NCI-H510A treated with DMSO at 0.1 percent for 48 hours (cell line): ENCODE measurements around the gene PAIP2.
"Not testable (repeated sequence)": the region's sequence is repeated elsewhere in the genome, so short reads cannot be mapped to it uniquely, and the experiment has no call there.

Source experiments
- DNase-seq: peaks from one replicate; lab custom pipeline; 2025; lab: John Stamatoyannopoulos, UW

The PAIP2 gene

DNA sequence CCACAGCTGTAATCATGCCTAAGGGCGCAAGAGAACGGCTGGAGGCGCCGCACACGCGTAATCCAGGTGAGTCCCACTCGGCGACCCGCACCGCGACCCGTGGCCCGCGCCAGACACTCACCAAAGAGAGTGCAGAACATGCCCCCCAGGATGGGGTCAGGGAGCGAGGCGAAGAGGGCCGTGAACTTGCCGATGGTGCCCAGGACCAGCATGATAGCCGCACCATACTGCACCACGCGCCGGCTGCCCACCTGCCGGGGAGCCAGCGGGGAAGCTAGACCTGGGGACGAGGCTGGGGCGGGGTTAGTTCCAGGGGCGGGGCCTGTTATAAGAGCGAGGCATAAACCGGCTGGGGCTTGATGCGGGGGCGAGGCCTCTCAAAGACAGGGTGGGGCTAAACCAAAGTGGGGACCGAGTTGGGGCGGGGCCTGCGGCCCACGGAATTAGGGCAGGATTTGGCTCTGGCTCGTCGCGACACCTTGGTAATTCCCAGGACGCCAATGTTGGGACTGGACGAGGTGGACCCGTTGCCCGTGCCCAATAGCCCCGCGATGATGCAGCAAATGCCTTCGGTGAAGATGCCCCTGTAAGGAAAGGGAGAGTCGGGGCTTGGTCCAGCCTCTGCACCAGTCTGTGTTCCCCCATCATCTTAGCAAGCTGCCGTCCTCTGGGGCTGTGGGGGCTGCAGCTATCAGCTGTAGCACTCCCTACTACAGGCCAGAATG, 36.6 kb downstream of the PAIP2 start:
- DNase-seq: no peak

DNA sequence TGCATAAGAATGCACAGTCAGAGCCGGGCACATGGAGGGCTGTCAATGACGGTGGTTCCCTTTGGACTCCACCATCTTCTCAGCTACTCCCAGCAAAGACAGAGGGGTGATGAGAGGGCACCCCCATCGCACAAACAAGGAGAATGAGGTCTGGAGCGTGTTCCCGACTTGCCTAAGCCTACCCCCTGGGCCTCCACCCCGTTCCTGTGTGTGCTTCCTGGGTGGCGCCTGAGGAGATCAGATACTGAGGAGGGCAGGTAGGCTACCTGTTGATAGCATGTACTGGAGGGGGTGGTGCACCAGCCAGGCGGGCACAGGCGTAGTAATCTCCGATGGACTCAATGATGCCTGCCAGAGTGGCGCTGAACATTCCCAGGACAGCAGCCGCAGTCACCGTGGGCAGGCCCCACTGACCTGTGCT, 37.3 kb downstream of the PAIP2 start:
- no peak for DNase-seq

DNA sequence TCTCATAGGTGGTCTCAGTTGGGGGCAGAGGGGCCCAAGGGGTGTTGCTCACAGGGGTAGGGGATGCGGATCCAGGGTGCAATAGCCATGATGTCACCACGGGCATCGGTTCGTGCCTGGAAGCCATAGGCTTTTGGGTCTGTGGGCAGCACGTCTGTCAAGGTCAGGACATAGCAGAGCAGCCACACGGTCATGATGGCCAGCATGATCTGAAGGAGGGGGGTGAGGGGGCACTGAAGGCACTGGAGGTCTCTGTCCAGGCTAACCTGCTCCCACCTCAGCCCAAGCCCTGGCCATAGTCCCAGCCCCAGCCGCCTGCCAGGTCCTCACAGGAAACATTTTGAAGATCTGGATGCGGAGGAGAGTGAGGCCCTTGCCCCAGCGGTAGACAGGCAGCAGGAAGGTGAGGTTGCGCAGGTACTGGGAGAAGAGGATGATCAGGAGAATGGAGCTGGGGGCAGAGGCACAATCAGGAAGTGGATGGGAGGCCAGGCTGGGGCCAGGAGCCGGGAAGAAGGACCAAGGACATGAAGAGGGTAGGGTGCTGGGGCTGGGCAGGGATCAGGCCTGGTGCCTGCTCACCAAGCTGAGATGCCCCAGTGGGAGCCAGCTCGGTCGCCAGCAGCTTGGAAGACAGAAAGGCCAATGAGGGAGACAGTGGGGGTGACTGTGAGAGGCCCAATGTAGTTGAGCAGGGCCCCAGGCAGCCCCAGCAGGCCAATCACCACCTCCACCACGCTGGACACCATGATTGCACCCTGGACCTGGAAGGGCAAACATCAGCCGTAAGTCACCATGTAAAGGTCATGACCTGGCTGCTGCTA, 38.2 kb downstream of the PAIP2 start:
- no peak for DNase-seq

DNA sequence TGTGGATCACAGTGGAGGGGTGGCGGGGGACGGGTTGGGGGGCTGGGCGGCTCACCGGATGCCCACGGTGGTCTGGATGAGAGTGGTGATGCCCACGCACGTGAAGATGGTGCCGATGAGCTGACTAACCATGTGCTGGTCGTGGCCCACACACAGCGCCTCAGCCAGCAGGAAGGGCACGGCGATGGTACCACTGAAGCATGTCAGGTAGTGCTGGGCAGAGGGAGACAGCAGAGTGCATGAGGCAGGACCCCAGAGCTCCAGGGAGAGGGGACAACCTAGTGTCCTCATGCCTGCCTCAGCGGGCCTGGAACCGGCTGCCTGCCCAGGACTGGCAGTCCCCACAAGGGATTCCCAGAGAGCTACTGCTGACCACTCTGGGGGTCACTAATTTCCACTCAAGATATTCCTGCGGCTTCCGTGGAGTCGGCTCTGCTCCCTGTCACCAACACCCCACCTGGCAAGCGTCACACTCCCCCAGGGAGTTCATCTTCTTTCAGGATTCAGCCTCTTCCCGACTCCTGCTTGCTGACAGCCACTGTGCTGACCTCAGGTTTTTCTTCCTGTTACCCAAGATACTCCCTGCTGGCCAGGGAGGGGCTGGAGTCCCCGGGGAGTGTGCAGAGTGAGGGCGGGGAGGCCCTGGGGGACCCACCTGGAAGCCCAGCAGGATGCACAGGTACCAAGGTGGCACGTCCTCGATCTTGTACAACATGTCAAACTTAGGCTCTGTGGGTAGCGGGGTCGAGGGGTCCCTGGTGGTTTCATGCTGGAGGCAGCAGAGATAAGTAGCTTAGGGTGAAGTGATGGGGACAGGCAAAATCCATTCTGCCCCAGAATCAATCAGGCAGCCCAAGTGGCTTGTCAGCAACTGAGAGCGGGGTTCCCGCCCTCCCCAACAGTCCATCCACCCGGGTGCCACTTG, 40.4 kb downstream of the PAIP2 start:
- DNase-seq: no peak

DNA sequence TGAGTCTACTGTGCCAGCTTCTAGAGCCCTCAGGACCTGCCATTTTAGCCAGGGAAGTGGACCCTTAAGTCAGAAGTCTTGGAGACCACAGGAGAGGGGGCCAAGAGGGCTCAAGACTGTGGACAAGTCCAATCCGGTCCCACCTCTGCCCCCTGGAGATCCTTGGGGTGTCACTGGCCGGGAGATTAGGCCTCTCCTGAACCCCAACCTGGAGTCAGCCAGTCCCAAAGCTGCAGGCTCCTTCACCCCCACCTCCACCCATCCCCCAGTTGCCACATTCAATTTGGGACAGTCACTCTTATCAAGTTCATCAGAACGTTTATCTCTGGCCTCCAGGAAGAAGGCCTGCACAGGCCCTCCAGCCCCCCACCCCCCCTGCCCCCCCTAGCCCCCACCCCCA, 41.2 kb downstream of the PAIP2 start:
- DNase-seq: no peak

DNA sequence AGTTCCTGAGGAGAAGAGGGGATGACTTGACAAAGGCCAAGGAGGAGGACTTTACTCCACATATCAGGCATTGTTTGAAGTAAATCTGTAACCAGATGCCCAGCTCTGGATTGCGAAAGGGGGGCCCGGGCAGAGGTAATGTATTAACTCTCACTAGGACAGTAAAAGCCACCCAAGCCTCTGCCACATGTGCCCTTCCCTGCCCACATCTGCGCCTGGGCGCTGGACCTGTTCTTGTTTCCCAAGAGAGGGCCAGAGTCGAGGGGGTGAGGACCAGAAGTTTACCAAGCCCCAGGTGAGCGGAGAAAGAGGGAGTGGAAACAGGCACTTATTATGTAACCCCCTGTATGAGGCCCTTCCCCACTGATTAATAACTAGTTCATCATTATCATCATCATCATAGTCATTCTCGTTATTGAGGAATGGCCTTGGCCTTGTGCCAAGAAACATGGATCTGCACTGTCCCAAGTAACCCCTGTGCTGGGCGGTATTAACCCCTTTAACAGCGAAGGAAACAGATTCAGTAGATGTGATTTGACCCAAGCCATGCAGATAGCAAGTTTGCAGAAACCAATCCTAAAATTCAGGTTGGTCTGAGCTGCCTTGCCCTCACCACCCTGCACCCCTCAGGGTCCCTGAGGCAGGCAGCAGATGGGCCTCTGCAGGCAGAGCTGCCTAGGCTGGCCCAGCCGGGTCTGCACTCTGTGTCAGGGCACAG, 41.8 kb downstream of the PAIP2 start, which contains the start of gene SLC23A1:
Gene SLC23A1, minus strand, starts transcription at position 23 of the 718 bp plus-strand sequence. CDS start 44 bp downstream, outside the sequence.
- no peak for DNase-seq

DNA sequence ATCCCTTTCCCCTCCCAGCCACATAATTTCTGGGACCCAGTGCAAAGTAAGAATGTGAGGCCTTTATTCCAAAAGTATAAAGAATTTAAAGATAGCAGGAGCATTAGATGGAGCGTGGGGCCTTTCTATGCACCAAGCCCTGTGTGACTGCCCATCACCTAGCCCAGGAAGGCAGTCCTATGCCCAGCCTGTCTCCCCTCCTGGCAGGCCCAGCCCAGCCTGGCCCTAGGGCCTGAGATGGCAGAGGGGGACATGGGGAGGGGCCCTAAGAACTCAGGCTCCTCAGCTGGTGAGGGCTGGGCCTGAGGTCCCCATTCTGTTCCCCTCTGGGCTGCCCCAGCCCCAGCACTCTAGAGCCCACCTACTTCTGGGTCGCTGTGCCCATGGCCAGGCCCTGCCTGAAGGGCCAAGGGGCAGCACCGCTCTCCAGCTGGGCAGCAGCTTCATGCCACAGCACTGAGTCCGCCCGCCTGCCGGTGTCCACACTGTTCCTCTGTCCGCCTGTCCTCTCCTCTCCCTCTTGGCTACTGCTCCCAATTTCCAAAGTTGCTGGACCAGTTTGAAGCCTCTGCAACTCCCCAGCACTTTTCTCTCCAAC, 42.4 kb downstream of the PAIP2 start:
- no peak for DNase-seq

DNA sequence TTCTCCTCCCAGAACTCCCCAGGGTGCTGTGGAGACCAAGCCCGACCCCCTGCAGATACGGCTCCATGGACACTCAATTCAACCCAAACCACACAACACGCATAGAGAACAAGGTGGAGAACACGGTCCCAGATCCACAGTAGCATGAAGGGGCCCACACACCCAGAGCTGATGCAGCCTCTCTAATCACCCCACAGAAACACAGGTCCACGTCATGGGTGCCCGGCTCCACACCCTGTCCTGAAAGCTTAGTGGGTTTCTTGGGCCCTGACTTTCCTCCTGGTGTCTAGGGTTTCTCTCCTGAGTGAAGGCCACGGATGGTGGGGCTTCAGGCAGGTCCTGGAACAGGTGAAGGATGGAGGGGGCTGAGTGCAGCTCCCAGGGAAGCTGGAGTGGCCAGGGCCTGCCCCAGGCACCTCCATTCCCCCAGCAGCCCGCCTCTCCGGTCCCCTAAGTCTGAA, 43.0 kb downstream of the PAIP2 start:
- DNase-seq: no peak

DNA sequence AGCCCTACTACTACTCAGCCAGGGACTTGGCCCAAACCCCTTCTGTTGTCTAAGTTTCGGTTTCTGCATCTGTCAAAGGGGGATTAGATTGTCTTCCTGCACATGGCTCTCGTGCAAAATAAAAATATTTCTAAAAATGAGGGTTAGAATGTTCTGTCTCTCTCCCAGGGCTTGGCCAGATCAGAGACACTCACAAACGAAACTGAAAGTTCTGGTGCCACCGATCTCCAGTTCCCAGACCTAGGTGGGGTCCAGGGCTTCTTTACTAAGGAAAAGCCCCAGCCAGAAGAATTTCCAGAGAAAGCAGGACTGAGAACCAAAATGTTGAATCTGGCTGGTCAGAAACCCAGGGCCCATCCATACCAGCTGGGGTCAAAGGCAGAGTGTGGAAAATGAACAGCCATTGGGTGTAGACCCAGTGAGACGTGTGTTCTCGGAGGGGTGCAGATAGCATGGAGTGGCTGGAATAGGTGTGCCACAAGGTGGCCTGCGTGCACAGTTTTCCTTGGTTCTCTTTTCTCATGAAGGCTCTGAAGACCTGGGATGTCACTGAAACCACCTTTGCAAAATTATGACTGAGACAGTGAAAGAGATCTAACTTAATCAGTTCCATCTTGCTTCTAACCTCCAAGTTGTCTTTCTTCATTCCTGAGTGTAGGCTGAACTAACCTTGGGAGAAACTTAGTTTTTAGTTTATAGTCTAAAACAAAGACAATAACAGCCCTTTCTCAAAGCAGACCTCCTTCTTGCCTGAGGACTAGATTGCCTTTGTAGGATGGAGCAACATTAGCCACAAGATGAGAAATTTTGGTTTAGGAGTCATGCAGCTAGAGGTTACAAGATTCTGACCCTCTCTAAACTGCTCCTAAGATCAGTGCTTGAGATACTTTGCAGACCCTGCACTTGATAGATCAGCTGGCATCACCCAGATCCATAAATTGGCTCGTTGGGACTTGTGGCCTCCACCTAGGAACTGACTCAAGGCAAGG, 43.7 kb downstream of the PAIP2 start:
- no peak for DNase-seq

DNA sequence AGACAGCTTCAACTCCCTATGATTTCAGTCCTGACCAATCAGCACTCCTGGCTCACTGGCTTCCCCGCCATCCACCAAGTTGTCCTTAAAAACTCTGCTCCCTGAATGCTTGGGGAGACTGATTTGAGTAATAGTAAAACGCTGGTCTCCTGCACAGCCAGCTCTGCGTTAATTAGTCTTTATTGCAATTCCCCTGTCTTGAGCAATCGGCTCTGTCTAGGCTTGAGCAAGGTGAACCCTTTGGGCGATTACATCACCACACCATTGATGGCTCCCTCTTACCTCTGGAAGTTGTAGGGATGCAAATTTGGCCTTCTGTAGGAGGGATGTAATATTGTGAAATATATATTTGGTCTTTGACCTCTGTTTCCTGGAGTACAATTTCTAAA, 44.4 kb downstream of the PAIP2 start:
- no peak for DNase-seq

DNA sequence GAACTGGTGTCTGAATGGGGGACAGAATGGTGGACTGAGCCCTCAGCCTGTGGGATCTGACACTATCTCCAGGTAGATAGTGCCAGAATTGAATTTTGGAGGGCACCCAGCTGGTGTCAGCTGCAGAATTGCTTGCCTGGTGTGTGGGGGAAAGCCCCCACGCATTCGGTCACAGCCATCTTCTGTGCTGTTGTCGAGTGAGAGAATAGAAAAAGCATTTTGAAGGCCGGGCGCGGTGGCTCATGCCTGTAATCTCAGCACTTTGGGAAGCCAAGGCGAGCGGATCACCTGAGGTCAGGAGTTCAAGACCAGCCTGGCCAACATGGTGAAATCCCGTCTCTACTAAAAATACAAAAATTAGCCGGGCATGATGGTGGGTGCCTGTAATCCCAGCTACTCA, 45.3 kb downstream of the PAIP2 start:
- DNase-seq: not testable (repeated sequence)

DNA sequence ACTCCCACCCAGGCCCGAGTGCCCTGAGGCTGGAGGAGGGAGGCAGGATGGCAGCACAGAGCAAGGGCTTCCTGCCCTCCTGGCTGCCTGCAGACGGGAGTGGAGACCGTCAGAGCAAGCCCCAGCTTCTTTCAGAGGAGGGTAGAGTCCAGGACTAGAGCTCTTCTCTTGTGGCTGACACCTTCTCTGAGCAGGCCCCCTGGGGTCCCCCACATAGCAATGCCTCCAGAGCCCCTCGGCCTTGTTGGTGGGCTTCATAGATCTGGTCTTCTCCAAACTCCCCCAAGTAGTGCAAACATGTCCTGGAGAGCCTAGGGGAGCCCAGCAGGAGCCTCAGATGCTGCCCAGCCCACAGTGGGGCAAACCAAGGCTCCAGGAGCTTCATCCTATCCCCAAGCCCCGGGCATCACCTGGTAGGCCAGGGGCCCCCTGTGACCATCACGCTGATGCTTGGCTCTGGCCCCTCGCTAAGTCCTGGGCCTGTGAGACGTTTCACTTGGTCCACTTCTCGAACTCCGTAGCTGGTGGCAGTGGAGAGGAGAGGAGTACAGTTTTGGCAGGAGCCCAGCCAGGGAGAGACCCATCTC, 46.0 kb downstream of the PAIP2 start:
- no peak for DNase-seq

DNA sequence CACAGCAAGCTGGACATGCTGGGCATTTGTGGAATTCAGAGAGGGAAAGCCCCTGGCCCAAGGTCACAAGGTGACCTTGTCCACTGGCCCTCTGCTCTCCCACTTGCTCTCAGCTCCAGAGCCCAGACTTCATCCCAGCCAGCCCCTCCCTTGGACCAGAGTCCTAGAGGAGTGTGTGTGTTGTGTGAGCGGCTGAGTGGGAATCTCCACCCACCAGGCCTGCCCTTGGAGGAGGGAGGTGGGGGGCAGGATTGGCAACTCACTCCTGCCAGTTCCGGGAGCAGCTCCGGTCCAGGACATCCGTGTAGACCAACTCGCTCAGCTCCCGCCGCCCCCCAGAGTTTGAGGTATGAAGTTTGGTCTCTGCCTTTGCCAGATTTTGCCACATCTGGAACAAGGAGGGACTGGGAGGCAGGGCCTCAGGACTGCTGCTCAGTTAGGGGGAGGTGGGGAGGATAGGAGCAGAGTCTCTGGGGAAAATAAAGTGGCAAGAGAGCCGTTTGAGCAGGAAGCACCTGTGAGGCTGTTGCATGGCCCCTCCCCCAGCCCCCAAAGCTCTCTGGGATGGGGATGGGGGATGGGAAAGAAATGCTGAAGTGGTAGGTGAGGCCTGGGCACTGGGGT, 46.7 kb downstream of the PAIP2 start:
- DNase-seq: peak; percentile 57

DNA sequence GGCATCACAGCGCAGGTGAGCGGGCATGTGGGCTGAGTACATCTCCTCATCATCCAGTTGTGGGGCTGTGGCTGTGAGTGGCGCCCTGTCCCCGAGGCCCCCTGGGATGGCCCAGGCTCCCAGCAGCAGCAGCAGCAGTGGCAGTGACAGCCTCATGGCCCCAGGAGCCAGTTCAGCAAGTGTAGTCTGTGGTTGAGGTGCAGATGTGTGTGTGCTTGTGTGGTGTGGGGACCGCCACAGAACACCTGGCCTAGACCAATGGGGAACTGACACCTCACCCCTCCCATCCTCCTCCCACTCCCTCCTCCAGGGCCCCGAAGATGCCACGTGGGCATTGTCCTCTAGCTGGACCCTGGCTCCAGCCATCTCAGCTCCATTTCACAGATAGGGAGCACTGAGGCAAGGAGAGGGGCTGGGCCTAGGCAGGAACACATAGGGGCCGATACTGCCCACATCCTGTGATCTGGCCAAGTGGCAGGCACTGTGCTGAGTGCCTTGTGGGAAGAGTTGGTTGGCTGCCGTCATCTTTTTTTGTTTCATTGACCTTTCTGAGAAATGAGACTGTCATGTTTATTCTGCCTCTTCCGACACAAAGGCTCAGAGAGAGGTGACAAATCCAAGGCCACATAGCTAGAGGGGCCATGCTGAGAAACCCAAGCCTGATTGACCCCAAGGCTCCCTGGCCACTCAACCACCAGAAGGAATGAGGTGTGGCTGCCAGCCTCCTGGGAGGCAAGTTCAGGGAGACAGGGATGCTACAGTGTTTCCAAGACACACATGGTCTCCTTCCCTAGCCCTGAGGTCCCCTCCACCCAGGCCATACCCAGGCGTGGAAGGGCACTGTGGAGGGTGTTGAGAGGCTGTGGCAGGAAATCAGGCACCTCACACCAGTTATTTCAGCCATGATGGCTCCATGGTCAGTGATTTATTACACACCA, 48.3 kb downstream of the PAIP2 start, which contains the start of gene MZB1:
Gene MZB1, minus strand, starts transcription at position 213 of the 938 bp plus-strand sequence. Its CDS starts 57 bp downstream, at position 156.
- no peak for DNase-seq

DNA sequence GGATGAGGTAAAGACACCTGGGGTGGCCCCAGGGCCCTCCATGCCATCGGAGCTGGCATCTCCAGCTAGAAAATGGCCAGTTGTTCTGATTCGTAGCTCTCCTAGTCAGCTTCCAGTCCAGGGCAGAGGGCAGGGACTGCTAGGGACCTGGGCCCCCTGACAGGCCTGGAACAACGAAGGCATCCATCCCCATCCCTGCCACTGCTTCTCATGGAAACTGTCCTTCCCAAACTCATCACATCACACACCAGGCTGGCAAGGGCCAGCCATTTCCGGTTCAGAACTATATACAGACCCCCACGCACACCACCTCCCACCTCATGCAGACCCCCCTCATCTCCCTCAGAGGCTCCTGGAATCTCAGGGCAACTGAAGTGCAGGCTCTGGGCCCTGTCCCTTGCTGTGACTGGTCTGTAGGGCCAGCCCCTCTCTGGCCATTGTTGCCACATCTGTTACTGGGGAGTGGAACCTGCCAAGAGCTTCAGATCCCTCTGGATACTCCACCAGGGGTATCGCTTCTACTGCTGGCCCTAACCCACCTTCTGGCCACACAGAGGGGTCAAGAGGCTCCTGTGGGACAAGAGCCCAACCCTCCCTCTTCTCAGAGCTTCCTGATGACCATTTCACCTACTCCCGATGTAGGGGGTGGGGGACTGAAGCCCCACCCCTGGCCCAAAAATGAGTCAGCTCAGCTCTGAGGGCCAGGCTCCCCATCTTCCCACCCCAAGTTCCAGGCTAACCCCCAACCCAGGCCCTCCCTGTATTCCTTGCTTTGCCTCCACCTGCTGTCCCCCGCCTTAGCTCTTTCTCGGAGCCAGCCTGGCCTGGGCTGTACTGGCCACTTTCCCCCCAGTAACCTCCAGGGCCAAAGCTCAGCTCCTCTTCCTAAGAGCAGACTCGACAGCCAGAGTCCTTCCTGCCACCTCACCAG, 49.2 kb downstream of the PAIP2 start:
- no peak for DNase-seq

DNA sequence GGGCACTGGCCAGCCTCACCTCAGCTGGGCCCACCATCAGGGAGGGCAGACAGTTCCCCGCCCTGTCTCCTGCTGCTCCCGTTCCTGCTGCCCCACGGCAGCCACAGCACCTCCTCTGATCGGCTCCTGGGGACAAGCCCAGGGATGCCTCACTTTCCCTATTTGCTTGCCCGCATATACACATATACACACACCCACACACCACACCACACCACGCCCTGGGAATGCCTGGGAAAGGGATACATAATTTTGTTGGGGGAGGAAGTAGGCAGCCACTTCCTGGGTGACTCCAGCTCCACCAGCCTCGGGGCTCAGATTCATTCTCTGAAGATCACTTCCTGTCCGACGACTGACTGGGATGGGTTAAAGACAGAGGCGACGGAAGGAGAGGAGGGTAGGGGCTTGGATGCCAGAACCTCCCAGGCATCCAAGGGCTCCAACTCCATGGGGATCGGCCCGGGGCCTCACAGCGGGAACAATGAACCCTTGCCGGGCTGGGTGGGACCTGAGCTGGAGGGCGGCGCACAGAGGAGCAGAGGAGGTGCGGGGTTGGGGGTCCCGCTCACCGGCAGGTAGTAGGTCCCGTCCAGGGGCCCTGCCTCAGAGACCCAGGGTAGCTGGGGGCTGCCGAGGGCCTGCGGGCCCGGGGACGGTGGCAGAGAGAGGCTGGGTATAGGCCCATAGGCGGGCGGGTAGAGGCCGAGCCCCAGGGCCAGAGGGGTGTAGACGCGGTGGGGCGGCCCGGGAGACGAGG, 50.1 kb downstream of the PAIP2 start:
- DNase-seq: peak; percentile 5
